ENCODE data around the gene FANCD2. TPM values are rescaled to one million over a fixed set of nuclear protein-coding genes. Genes with fewer than 3 reads are reported as not detected.
"Not testable (repeated sequence)": the region's sequence is repeated elsewhere in the genome, so short reads cannot be mapped to it uniquely, and the experiment has no call there.

FANCD2 gene
- total RNA-seq, 1 donor, result 23.3 TPM

DNA sequence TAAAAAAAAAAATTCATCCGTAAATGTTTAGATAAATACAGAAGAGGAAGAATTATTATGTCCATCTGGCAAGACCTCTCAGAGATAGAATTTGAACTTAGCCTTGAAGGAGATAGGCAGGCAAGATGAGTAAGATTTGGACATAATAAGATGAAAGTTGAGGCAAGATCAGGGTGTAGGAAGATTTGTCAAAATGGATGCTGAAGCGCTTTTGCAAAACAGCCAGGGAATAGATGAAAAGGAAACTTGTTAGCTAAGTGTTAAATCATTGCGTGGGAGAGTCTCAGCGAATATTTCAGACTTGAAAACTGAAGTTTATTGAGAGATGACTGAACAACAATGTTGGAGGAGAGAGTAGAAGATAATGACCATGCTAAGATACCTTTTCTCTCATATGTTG, 96.5 kb downstream of the FANCD2 start:
- DNase-seq (ENCODE audit: low read depth), result no peak
- no peak overlapping the region for H3K4me3 ChIP-seq (ENCODE audit: low read depth, low read length)
- TF ChIP-seq, protein P1, sequence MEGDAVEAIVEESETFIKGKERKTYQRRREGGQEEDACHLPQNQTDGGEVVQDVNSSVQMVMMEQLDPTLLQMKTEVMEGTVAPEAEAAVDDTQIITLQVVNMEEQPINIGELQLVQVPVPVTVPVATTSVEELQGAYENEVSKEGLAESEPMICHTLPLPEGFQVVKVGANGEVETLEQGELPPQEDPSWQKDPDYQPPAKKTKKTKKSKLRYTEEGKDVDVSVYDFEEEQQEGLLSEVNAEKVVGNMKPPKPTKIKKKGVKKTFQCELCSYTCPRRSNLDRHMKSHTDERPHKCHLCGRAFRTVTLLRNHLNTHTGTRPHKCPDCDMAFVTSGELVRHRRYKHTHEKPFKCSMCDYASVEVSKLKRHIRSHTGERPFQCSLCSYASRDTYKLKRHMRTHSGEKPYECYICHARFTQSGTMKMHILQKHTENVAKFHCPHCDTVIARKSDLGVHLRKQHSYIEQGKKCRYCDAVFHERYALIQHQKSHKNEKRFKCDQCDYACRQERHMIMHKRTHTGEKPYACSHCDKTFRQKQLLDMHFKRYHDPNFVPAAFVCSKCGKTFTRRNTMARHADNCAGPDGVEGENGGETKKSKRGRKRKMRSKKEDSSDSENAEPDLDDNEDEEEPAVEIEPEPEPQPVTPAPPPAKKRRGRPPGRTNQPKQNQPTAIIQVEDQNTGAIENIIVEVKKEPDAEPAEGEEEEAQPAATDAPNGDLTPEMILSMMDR (IDR thresholded peaks at IDR 0.05; ENCODE audit: insufficient read depth, low read depth, low read length), result no peak

DNA sequence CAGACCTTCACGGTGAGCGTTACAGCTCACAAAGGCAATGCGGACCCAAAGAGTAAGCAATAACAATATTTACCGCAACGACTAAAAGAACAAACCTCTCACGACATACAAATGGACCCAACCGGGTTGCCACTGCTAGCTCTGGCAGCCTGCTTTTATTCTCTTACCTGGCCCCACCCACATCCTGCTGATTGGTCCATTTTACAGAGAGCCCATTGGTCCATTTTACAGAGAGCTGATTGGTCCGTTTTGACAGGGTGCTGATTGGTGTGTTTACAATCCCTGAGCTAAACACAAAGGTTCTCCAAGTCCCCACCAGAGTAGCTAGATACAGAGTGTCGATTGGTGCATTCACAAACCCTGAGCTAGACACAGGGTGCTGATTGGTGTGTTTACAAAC, 109.6 kb downstream of the FANCD2 start:
- H3K4me3 ChIP-seq (ENCODE audit: low read depth, low read length); DNase-seq (ENCODE audit: low read depth): not testable (repeated sequence)

DNA sequence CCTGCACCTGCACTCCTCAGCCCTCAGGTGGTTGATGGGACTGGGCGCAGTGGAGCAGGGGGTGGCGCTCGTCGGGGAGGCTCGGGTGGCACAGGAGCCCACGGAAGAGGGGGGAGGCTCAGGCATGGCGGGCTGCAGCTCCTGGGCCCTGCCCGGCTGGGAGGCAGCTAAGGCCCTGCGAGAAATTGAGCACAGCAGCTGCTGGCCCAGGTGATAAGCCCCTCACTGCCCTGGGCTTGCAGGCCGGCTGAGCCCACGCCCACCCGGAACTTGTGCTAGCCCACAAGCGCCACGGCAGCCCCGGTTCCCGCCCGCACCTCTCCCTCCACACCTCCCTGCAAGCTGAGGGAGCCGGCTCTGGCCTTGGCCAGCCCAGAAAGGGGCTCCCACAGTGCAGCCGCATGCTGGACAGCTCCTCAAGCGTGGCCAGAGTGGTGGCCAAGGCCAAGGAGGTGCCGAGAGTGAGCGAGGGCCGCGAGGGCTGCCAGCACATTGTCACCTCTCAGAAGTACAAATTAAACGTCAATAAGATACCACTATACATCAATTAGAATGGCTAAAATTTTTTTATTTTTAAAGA, 110.3 kb downstream of the FANCD2 start:
- DNase-seq (ENCODE audit: low read depth), result no peak
- no peak overlapping the region for H3K4me3 ChIP-seq (ENCODE audit: low read depth, low read length)
- TF ChIP-seq, protein P1 (IDR thresholded peaks at IDR 0.05; ENCODE audit: insufficient read depth, low read depth, low read length), result no peak

DNA sequence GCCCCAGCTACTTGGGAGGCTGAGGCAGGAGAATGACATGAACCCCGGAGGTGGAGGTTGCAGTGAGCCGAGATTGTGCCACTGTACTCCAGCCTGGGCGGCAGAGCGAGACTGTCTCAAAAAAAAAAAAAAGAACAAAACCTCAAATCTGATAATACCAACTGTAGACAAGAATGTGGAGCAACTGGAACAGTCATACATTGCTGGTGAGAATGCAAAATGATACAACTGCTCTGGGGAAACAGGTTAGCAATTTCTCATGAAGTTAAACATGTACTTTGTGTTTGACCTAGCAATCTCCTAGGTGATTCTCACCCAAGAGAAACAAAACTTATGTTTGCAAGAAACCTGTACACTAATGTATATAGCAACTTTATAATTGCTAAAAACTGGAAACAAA, 110.9 kb downstream of the FANCD2 start:
- TF ChIP-seq, protein P1 (IDR thresholded peaks at IDR 0.05; ENCODE audit: insufficient read depth, low read depth, low read length), result no peak
- no peak for DNase-seq (ENCODE audit: low read depth)
- no peak overlapping the region for H3K4me3 ChIP-seq (ENCODE audit: low read depth, low read length)

DNA sequence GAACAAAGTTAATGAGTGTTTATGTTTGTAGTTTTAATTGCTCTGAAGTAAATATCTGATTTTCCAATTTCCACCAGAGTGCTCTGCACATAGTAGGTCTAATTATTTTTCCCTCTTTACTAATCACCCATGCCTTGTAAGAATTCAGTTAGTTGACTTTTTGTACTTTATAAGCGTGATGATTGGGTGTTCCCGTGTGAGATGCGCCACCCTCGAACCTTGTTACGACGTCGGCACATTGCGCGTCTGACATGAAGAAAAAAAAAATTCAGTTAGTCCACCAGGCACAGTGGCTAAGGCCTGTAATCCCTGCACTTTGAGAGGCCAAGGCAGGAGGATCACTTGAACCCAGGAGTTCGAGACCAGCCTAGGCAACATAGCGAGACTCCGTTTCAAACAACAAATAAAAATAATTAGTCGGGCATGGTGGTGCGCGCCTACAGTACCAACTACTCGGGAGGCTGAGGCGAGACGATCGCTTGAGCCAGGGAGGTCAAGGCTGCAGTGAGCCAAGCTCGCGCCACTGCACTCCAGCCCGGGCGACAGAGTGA, 114.8 kb downstream of the FANCD2 start:
- no peak for DNase-seq (ENCODE audit: low read depth)
- H3K4me3 ChIP-seq (ENCODE audit: low read depth, low read length), result peak overlapping the region; percentile 80
- TF ChIP-seq, protein P1 (IDR thresholded peaks at IDR 0.05; ENCODE audit: insufficient read depth, low read depth, low read length), result no peak

DNA sequence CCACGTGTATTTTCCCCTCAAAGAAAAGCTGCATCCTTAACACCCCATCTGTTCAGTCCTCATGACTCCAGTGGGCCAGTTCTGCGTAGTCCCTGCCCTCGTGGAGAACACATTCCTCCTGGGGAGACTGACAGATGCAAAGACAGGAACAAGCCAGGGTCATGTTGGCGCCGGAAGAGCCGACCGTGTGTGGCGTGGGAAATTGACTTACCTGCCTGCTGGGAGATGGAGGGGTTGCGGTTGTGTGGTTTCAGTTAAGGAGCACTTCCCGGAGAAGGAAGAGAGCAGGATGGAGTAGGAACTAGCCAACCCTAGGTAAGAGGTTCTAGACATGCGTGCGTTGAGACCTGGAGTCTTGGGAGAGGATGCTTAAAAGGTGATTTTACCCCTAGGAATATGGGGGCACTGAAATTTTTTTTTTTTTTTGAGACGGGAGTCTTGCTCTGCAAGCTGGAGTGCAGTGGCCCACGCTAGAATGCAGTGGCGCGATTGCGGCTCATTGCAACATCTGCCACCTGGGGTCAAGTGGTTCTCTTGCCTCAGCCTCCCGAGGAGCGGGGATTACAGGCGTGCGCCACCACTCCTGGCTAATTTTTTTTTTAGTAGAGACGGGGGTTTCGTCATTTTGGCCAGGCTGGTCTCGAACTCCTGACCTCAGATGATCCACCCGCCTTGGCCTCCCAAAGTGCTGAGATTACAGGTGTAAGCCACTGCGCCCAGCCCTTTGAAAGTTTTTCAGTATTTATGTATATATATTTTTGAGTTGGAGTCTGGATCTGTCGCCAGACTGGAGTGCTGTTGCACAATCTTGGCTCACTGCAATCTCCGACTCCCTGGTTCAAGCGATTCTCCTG, 116.7 kb downstream of the FANCD2 start:
- H3K4me3 ChIP-seq (ENCODE audit: low read depth, low read length), result peak overlapping the region; percentile 80
- peak; percentile 41 for DNase-seq (ENCODE audit: low read depth)
- TF ChIP-seq, protein P1 (IDR thresholded peaks at IDR 0.05; ENCODE audit: insufficient read depth, low read depth, low read length), result no peak

DNA sequence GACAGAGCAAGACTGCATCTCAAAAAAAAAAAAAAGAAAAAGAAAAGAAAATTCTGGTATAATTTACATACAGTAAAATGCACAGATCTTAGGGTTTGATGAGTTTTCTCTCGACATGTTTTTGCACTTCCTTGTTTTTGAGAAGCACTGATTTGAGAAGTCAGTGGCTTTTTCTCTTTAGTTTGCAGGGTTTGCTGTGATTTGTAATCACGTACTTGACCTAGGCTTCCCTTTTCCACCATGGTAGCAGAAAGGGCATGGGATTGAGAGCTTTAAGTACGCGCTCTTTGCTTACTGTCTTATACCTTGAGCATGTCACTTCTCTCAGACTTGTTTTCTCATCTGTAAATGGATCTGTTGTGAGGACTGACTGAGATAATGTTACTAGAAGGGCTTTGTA, 119.4 kb downstream of the FANCD2 start:
- no peak overlapping the region for H3K4me3 ChIP-seq (ENCODE audit: low read depth, low read length)
- TF ChIP-seq, protein P1 (IDR thresholded peaks at IDR 0.05; ENCODE audit: insufficient read depth, low read depth, low read length), result no peak

More for the DNA sequence above, 119.4 kb downstream of the FANCD2 start:
- DNase-seq (ENCODE audit: low read depth), result no peak

Data from fibroblast of villous mesenchyme (primary cell).